GM21576 (cell line): ENCODE data around the gene AQP4.

Source experiments
- ATAC-seq: cut with Tn5 transposase; IDR thresholded peaks from one replicate; pipeline ENCODE4 v1.9.1; 2021; ENCODE audit warnings: mild to moderate bottlenecking, moderate library complexity; ENCODE audit not compliant: unreplicated experiment

The AQP4 gene

GRCh38 chr18:26865557-26865956 is at the start of gene AQP4:
Gene AQP4, minus strand, starts transcription at chr18:26865707. Its CDS starts 18 bp downstream, at chr18:26865689.
- ATAC-seq, result no peak

GRCh38 chr18:26911840-26912239 is 46.3 kb upstream of the AQP4 start:
- no peak for ATAC-seq

- ATAC-seq, result no peak
Observed at GRCh38 chr18:26909599-26910290, 44.2 kb upstream of the AQP4 start.

GRCh38 chr18:26908906-26909305 is 43.4 kb upstream of the AQP4 start:
- no peak for ATAC-seq

GRCh38 chr18:26902291-26902690 is 36.8 kb upstream of the AQP4 start:
- ATAC-seq, result no peak

GRCh38 chr18:26901020-26901419 is 35.5 kb upstream of the AQP4 start:
- ATAC-seq, result no peak

GRCh38 chr18:26894426-26894825 is 28.9 kb upstream of the AQP4 start:
- no peak for ATAC-seq

- no peak for ATAC-seq
Observed at GRCh38 chr18:26893996-26894395, 28.5 kb upstream of the AQP4 start.

- ATAC-seq, result no peak
Observed at GRCh38 chr18:26888259-26888658, 22.8 kb upstream of the AQP4 start.

GRCh38 chr18:26875040-26875654 is 9.6 kb upstream of the AQP4 start:
- no peak for ATAC-seq

GRCh38 chr18:26874283-26874682 is 8.8 kb upstream of the AQP4 start:
- ATAC-seq, result no peak

GRCh38 chr18:26869640-26870039 is 4.1 kb upstream of the AQP4 start:
- ATAC-seq, result no peak

- ATAC-seq, result no peak
Observed at GRCh38 chr18:26868968-26869586, 3.6 kb upstream of the AQP4 start.

- ATAC-seq, result no peak
Observed at GRCh38 chr18:26867471-26867870, 2.0 kb upstream of the AQP4 start.

GRCh38 chr18:26864658-26865057 is 849 bp downstream of the AQP4 start:
- ATAC-seq, result no peak

- no peak for ATAC-seq
Observed at GRCh38 chr18:26863921-26864497, 1.5 kb downstream of the AQP4 start.

- no peak for ATAC-seq
Observed at GRCh38 chr18:26863122-26863879, 2.2 kb downstream of the AQP4 start.

GRCh38 chr18:26862084-26862483 is 3.4 kb downstream of the AQP4 start:
- no peak for ATAC-seq

- ATAC-seq, result no peak
Observed at GRCh38 chr18:26854292-26854881, 11.1 kb downstream of the AQP4 start.

- no peak for ATAC-seq
Observed at GRCh38 chr18:26853401-26853800, 12.1 kb downstream of the AQP4 start.

GRCh38 chr18:26843760-26844159 is 21.7 kb downstream of the AQP4 start:
- ATAC-seq, result no peak
